ENCODE measurements around the gene KRTAP13-4.

KRTAP13-4 gene

GRCh38 chr21:30430170-30430655, at the start of gene KRTAP13-4:
Gene KRTAP13-4 (plus strand): TSS chr21:30430220. CDS start chr21:30430276, 56 bp downstream.
- DNase-seq = no peak

- DNase-seq = no peak
Observed at GRCh38 chr21:30382201-30382600, 47.8 kb upstream of the KRTAP13-4 start.

- peak in 1 of 2 experiments; percentile 36 for DNase-seq
Observed at GRCh38 chr21:30391492-30392025, 38.5 kb upstream of the KRTAP13-4 start.

- DNase-seq = no peak
Observed at GRCh38 chr21:30395731-30396130, 34.3 kb upstream of the KRTAP13-4 start, which contains the start of gene KRTAP13-1. Gene KRTAP13-1 (plus strand): TSS chr21:30396031. CDS start chr21:30396087, 56 bp downstream.

- peak; percentile 95 to 99 for DNase-seq
Observed at GRCh38 chr21:30408782-30409494, 21.1 kb upstream of the KRTAP13-4 start.

GRCh38 chr21:30415993-30416392, 14.0 kb upstream of the KRTAP13-4 start:
- no peak for DNase-seq

- no peak for DNase-seq
Observed at GRCh38 chr21:30425826-30426225, 4.2 kb upstream of the KRTAP13-4 start, which contains the start of gene KRTAP13-3. Gene KRTAP13-3 (minus strand): TSS chr21:30425926. CDS start chr21:30425912, 14 bp downstream.

GRCh38 chr21:30426731-30427130, 3.3 kb upstream of the KRTAP13-4 start:
- DNase-seq = no peak

- peak; percentile 18 to 55 for DNase-seq
Observed at GRCh38 chr21:30434033-30434631, 4.1 kb downstream of the KRTAP13-4 start.

- peak; percentile 57 to 83 for DNase-seq
Observed at GRCh38 chr21:30437010-30437565, 7.1 kb downstream of the KRTAP13-4 start.

- DNase-seq = no peak
Observed at GRCh38 chr21:30439975-30440374, 10.0 kb downstream of the KRTAP13-4 start, which contains the start of gene KRTAP15-1. Gene KRTAP15-1 (plus strand): TSS chr21:30440275. CDS start chr21:30440328, 53 bp downstream.

- no peak for DNase-seq
Observed at GRCh38 chr21:30443226-30443625, 13.2 kb downstream of the KRTAP13-4 start.

- no peak for DNase-seq
Observed at GRCh38 chr21:30444204-30444603, 14.2 kb downstream of the KRTAP13-4 start.

- DNase-seq = no peak
Observed at GRCh38 chr21:30447056-30447455, 17.0 kb downstream of the KRTAP13-4 start.

GRCh38 chr21:30448514-30448913, 18.5 kb downstream of the KRTAP13-4 start:
- no peak for DNase-seq

GRCh38 chr21:30463713-30464112, 33.7 kb downstream of the KRTAP13-4 start:
- peak in 1 of 2 experiments; percentile 58 for DNase-seq

- DNase-seq = no peak
Observed at GRCh38 chr21:30468900-30469714, 39.1 kb downstream of the KRTAP13-4 start.

GRCh38 chr21:30478004-30478403, 48.0 kb downstream of the KRTAP13-4 start:
- no peak for DNase-seq

GRCh38 chr21:30479259-30479658, 49.2 kb downstream of the KRTAP13-4 start:
- no peak for DNase-seq

- no peak for DNase-seq
Observed at GRCh38 chr21:30480145-30480544, 50.1 kb downstream of the KRTAP13-4 start, which contains the start of gene KRTAP19-1. Gene KRTAP19-1 (minus strand): TSS chr21:30480367. CDS start chr21:30480317, 50 bp downstream.
